Neural progenitor cell (in vitro differentiated cells): ENCODE data around the gene INO80.

ENCODE experiments used
- EZH2 ChIP-seq: fragments of 200-600 bp; sonication (generic); IDR thresholded peaks from 2 replicates; pipeline ENCODE4 v1.6.1; 2017; ENCODE audit warnings: antibody characterized with exemption, mild to moderate bottlenecking, moderate library complexity
- TF ChIP-seq, protein P1 (sequence below): fragments of 200-600 bp; sonication (generic); IDR thresholded peaks from 2 replicates; pipeline ENCODE4 v1.5.1; 2017; ENCODE audit warnings: antibody characterized with exemption, mild to moderate bottlenecking

DNA sequence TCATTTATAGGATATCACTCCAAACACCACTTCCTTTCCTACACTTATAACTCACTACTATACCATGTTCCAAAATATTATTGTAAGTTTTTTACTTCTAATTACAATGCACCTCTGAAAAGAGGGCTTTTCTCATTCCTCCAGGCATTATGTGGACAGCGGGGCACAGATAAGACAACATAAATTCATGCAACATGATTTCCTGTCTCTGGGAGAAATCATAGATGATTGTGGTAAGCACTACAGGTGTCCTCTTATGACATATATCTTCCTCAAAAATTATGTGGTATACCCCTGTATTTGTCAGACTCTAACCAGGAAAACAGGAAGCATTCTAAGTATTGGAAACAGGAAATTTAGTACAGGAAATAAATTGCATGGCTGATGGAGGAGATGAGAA lies 45.7 kb upstream of the INO80 start:
- TF ChIP-seq, protein P1, sequence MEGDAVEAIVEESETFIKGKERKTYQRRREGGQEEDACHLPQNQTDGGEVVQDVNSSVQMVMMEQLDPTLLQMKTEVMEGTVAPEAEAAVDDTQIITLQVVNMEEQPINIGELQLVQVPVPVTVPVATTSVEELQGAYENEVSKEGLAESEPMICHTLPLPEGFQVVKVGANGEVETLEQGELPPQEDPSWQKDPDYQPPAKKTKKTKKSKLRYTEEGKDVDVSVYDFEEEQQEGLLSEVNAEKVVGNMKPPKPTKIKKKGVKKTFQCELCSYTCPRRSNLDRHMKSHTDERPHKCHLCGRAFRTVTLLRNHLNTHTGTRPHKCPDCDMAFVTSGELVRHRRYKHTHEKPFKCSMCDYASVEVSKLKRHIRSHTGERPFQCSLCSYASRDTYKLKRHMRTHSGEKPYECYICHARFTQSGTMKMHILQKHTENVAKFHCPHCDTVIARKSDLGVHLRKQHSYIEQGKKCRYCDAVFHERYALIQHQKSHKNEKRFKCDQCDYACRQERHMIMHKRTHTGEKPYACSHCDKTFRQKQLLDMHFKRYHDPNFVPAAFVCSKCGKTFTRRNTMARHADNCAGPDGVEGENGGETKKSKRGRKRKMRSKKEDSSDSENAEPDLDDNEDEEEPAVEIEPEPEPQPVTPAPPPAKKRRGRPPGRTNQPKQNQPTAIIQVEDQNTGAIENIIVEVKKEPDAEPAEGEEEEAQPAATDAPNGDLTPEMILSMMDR = no peak
- no peak for TF ChIP-seq EZH2
